Right lobe of liver (tissue), 4 donors: ENCODE results near the gene RAB3IL1.

Experiments used
- CTCF ChIP-seq, 4 donors: fragments of 200-600 bp in 3 of 4; fragments of 450-650 bp in 1 of 4; IDR thresholded peaks; one replicate each; pipeline versions ENCODE4 v1.5.1 to v1.8.0; 2016 to 2022; ENCODE audit warnings: antibody characterized with exemption in 4 of 4, mild to moderate bottlenecking in 2 of 4
- POLR2A ChIP-seq: fragments of 450-650 bp; IDR thresholded peaks from one replicate; pipeline ENCODE4 v1.6.1; 2017; ENCODE audit warnings: antibody characterized with exemption, mild to moderate bottlenecking
- donor health status: DM: no; HTN: no; CAD: no.
- donor health status: DM: no; HTN: no; CAD: no.
- donor health status: DM: no; HTN: yes; CAD: no.

DNA sequence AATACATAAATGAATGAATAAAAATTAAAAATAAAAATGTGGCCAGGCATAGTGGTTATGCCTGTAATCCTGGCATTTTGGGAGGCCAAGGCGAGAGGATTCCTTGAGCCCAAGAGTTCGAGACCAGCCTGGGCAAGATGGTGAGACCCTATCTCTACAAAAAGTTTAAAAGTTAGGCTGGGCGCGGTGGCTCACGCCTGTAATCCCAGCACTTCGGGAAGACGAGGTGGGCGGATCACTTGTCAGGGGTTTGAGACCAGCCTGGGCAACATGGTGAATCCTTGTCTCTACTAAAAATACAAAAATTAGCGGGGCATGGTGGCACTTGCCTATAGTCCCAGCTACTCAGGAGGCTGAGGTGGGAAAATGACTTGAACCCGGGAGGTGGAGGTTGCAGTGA, 23.1 kb upstream of the RAB3IL1 start:
- TF ChIP-seq CTCF (IDR thresholded peaks at IDR 0.05) (no peak), POLR2A (no peak)
